Cardiac fibroblast (primary cell): ENCODE data around the gene SRRD.

Experiments
- DNase-seq, 2 donors: peaks; one replicate each; pipeline versions ENCODE4 v3.0.0 to v3.0.0-alpha.2; 2010; ENCODE audit warnings: low read depth in 2 of 2
- H3K4me3 ChIP-seq, 2 donors: replicated peaks in 1 of 2; 1 replicate in 1 of 2; 2 replicates in 1 of 2; pipeline ENCODE4 v1.5.1; 2011; ENCODE audit warnings: low read depth in 2 of 2, low read length in 2 of 2, mild to moderate bottlenecking in 2 of 2, moderate library complexity in 1 of 2
- CTCF ChIP-seq: IDR thresholded peaks from one replicate; pipeline ENCODE4 v1.5.1; 2011; ENCODE audit warnings: low read depth, mild to moderate bottlenecking, low read length, inconsistent platforms

Gene SRRD

GRCh38 chr22:26463688-26464087 lies 20.0 kb upstream of the SRRD start:
- no peak overlapping the region for H3K4me3 ChIP-seq
- DNase-seq: no peak
- no peak for TF ChIP-seq CTCF

GRCh38 chr22:26464312-26464711 lies 19.4 kb upstream of the SRRD start:
- peak in 1 of 2 donors; percentile 81 for DNase-seq
- no peak overlapping the region for H3K4me3 ChIP-seq
- TF ChIP-seq CTCF: no peak

- no peak for TF ChIP-seq CTCF
- DNase-seq: no peak
- H3K4me3 ChIP-seq: no peak overlapping the region
Measured at GRCh38 chr22:26466196-26466595, 17.5 kb upstream of the SRRD start.

- TF ChIP-seq CTCF: no peak
- H3K4me3 ChIP-seq: no peak overlapping the region
Measured at GRCh38 chr22:26470807-26471206, 12.9 kb upstream of the SRRD start.

GRCh38 chr22:26471522-26471921 lies 12.2 kb upstream of the SRRD start:
- peak; percentile 21 to 74 for DNase-seq
- no peak for TF ChIP-seq CTCF
- no peak overlapping the region for H3K4me3 ChIP-seq

More at GRCh38 chr22:26470807-26471206, 12.9 kb upstream of the SRRD start:
- DNase-seq: no peak

- no peak for TF ChIP-seq CTCF
- no peak overlapping the region for H3K4me3 ChIP-seq
- DNase-seq: no peak
Measured at GRCh38 chr22:26474682-26475081, 9.0 kb upstream of the SRRD start.

GRCh38 chr22:26476705-26477340 lies 6.9 kb upstream of the SRRD start:
- TF ChIP-seq CTCF: no peak
- peak; percentile 29 to 72 for DNase-seq

More at GRCh38 chr22:26476705-26477340, 6.9 kb upstream of the SRRD start:
- H3K4me3 ChIP-seq: no peak overlapping the region
